Astrocyte (in vitro differentiated cells and primary cell): Measurements from ENCODE around the gene KIAA1217. TPM values are rescaled to one million over a fixed set of nuclear protein-coding genes. Genes with fewer than 3 reads are reported as not detected.

Source experiments
- DNase-seq: peaks from one replicate; pipeline ENCODE4 v3.0.0-alpha.2; 2010; ENCODE audit warnings: low read depth
- FAIRE-seq: peaks from 2 replicates; lab custom pipeline; 2011; peaks lifted over from hg19 to GRCh38; lab: Jason Lieb, UNC
- H2AFZ ChIP-seq: 2 replicates; pipeline ENCODE4 v1.6.0; 2012; ENCODE audit warnings: low read depth, low read length, inconsistent platforms
- H3K27ac ChIP-seq: 2 replicates; pipeline ENCODE4 v1.5.1; 2011; ENCODE audit warnings: low read depth, low read length, inconsistent platforms
- H3K27me3 ChIP-seq: 2 replicates; pipeline ENCODE4 v1.6.0; 2011; ENCODE audit warnings: low read length, inconsistent platforms; ENCODE audit not compliant: insufficient read depth
- H3K36me3 ChIP-seq: 2 replicates; pipeline ENCODE4 v1.5.1; 2011; ENCODE audit warnings: low read length, inconsistent platforms; ENCODE audit not compliant: insufficient read depth
- H3K4me1 ChIP-seq: 2 replicates; pipeline ENCODE4 v1.5.1; 2011; ENCODE audit warnings: low read length, inconsistent platforms; ENCODE audit not compliant: insufficient read depth
- H3K4me2 ChIP-seq: 2 replicates; pipeline ENCODE4 v1.6.0; 2012; ENCODE audit warnings: low read length, inconsistent platforms
- H3K4me3 ChIP-seq: 2 replicates; pipeline ENCODE4 v1.5.1; 2011; ENCODE audit warnings: low read depth, mild to moderate bottlenecking, low read length, inconsistent platforms; ENCODE audit not compliant: insufficient read depth
- H3K79me2 ChIP-seq: 2 replicates; pipeline ENCODE4 v1.6.0; 2012; ENCODE audit warnings: mild to moderate bottlenecking, low read length, inconsistent platforms; ENCODE audit not compliant: insufficient read depth
- H3K9ac ChIP-seq: 2 replicates; pipeline ENCODE4 v1.6.0; 2012; ENCODE audit warnings: mild to moderate bottlenecking, low read length, inconsistent platforms
- H3K9me3 ChIP-seq: 2 replicates; pipeline ENCODE4 v1.5.1; 2012; ENCODE audit warnings: low read depth, mild to moderate bottlenecking, low read length, inconsistent platforms; ENCODE audit not compliant: insufficient read depth
- H4K20me1 ChIP-seq: 2 replicates; pipeline ENCODE4 v1.6.0; 2012; ENCODE audit warnings: low read length, inconsistent platforms; ENCODE audit not compliant: insufficient read depth
- H3K27ac Mint-ChIP-seq: one replicate; pipeline ENCODE4 v1.8.0; 2021; ENCODE audit warnings: mild to moderate bottlenecking, mixed read lengths; ENCODE audit not compliant: unreplicated experiment
- H3K27me3 Mint-ChIP-seq: one replicate; pipeline ENCODE4 v1.8.0; 2021; ENCODE audit warnings: low read depth, mixed read lengths; ENCODE audit not compliant: unreplicated experiment
- H3K36me3 Mint-ChIP-seq: one replicate; pipeline ENCODE4 v1.8.0; 2021; ENCODE audit warnings: low read depth, mixed read lengths; ENCODE audit not compliant: unreplicated experiment
- H3K4me1 Mint-ChIP-seq: one replicate; pipeline ENCODE4 v1.8.0; 2021; ENCODE audit warnings: low read depth, mixed read lengths; ENCODE audit not compliant: unreplicated experiment
- H3K4me3 Mint-ChIP-seq: one replicate; pipeline ENCODE4 v1.8.0; 2021; ENCODE audit warnings: mild to moderate bottlenecking, moderate library complexity, mixed read lengths; ENCODE audit not compliant: unreplicated experiment
- H3K9me3 Mint-ChIP-seq: one replicate; pipeline ENCODE4 v1.8.0; 2021; ENCODE audit warnings: mild to moderate bottlenecking, mixed read lengths; ENCODE audit not compliant: unreplicated experiment
- CTCF ChIP-seq: IDR thresholded peaks from 2 replicates; pipeline ENCODE4 v1.5.1; 2011; ENCODE audit warnings: low read depth, mild to moderate bottlenecking, inconsistent platforms, low read length, moderate library complexity; ENCODE audit not compliant: insufficient read depth
- EZH2 ChIP-seq: IDR thresholded peaks from 2 replicates; pipeline ENCODE4 v1.6.1; 2012; ENCODE audit warnings: mild to moderate bottlenecking, low read length, inconsistent platforms; ENCODE audit not compliant: insufficient read depth
- total RNA-seq: library from RNA; stranded (reverse); gene quantifications from 2 replicates; pipeline ENCODE4 v1.2.1, GENCODE V29; 2021

The KIAA1217 gene
- total RNA-seq, 1 donor from 2014 or later, result 31.8 TPM

GRCh38 chr10:24209432-24209771, 464 bp downstream of the KIAA1217 start:
- no peaks in the 10 kb centered on the region for H3K36me3 Mint-ChIP-seq
- no peak for TF ChIP-seq EZH2
- no peak for TF ChIP-seq CTCF
- Histone ChIP-seq H3K36me3 (no peaks in the 10 kb centered on the region), H3K79me2 (peaks cover 18% of the 10 kb centered on the region), H4K20me1 (peaks cover 2% of the 10 kb centered on the region), H3K27ac (peak overlapping the region; percentile 70), H3K9me3 (no peaks in the 10 kb centered on the region), H3K4me2 (peak overlapping the region; percentile 92), H3K4me1 (peaks cover 14% of the 10 kb centered on the region), H3K27me3 (no peaks in the 10 kb centered on the region), H2AFZ (peak overlapping the region; percentile 61), H3K4me3 (peak overlapping the region; percentile 64), H3K9ac (peak overlapping the region; percentile 86)
- DNase-seq (peak; percentile 59), FAIRE-seq (peak; percentile 9)
- peak overlapping the region; percentile 87 for H3K27ac Mint-ChIP-seq
- no peaks in the 10 kb centered on the region for H3K9me3 Mint-ChIP-seq
- H3K4me3 Mint-ChIP-seq, result peak overlapping the region; percentile 89
- H3K27me3 Mint-ChIP-seq, result no peaks in the 10 kb centered on the region
- H3K4me1 Mint-ChIP-seq, result peaks cover 18% of the 10 kb centered on the region

DNA sequence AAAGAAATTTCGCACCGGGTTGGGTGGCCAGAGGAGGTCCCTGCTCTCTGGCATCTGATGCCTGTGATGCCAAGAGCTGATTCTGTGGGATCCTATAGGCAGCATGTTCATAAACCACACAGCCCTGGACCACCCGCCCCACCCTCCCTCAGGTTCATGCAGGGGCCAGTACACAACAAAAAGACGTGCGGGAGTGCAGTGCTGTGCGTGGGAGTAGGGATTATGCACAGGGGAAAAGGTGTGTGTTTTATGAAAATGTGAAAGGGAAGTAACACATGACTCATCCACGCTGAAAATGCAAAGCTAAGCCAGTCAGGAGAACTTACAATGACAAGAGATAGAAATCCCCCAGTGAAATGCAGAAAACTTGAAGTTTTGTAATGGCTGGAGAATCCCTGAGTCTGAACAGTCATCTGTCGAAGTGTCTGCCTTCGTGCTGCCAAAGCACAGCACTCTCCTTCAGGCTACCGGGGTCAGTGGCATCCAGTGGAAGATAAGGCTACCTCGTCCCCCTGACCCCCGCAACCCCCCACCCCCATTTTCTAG, 1.1 kb downstream of the KIAA1217 start:
- H3K4me3 Mint-ChIP-seq, result peak overlapping the region; percentile 89
- H2AFZ ChIP-seq, result no peak overlapping the region
- FAIRE-seq (no peak), DNase-seq (peak; percentile 84)
- peaks cover 18% of the 10 kb centered on the region for H3K4me1 Mint-ChIP-seq
- H3K27me3 Mint-ChIP-seq, result no peaks in the 10 kb centered on the region
- peaks cover 20% of the 10 kb centered on the region for H3K79me2 ChIP-seq
- peaks cover 14% of the 10 kb centered on the region for H3K4me1 ChIP-seq
- H3K27ac ChIP-seq, result peak overlapping the region; percentile 70
- H3K4me2 ChIP-seq, result peak overlapping the region; percentile 92
- no peaks in the 10 kb centered on the region for H3K36me3 Mint-ChIP-seq
- H3K9me3 ChIP-seq, result no peaks in the 10 kb centered on the region
- peak overlapping the region; percentile 86 for H3K9ac ChIP-seq
- no peaks in the 10 kb centered on the region for H3K27me3 ChIP-seq
- no peak for TF ChIP-seq CTCF
- no peak for TF ChIP-seq EZH2
- H4K20me1 ChIP-seq, result peaks cover 8% of the 10 kb centered on the region
- H3K9me3 Mint-ChIP-seq, result no peaks in the 10 kb centered on the region
- H3K27ac Mint-ChIP-seq, result peak overlapping the region; percentile 87
- H3K36me3 ChIP-seq, result no peaks in the 10 kb centered on the region
- peak overlapping the region; percentile 64 for H3K4me3 ChIP-seq

GRCh38 chr10:24210501-24210900, 1.6 kb downstream of the KIAA1217 start:
- Histone ChIP-seq H3K9ac (peak overlapping the region; percentile 86), H3K4me2 (peak overlapping the region; percentile 92), H3K4me3 (peak overlapping the region; percentile 64), H3K27ac (peak overlapping the region; percentile 70), H2AFZ (no peak overlapping the region), H4K20me1 (peaks cover 9% of the 10 kb centered on the region), H3K79me2 (peaks cover 20% of the 10 kb centered on the region), H3K27me3 (no peaks in the 10 kb centered on the region), H3K4me1 (peaks cover 14% of the 10 kb centered on the region), H3K36me3 (no peaks in the 10 kb centered on the region), H3K9me3 (no peaks in the 10 kb centered on the region)
- DNase-seq, result peak; percentile 31
- TF ChIP-seq CTCF (no peak), EZH2 (no peak)
- Mint-ChIP-seq H3K27me3 (no peaks in the 10 kb centered on the region), H3K9me3 (no peaks in the 10 kb centered on the region), H3K4me3 (peak overlapping the region; percentile 63), H3K36me3 (no peaks in the 10 kb centered on the region), H3K4me1 (peaks cover 18% of the 10 kb centered on the region), H3K27ac (peak overlapping the region; percentile 75)
- FAIRE-seq, result no peak
